Naive B cell (primary cell): ENCODE measurements around the gene RRBP1. TPM values are rescaled to one million over a fixed set of nuclear protein-coding genes. Genes with fewer than 3 reads are reported as not detected.

ENCODE experiments used
- ATAC-seq, 2 donors: fragments of 150-1000 bp; cut with Tn5 transposase; 2 replicates each; pipeline ENCODE4 v1.10.0; 2021; ENCODE audit warnings: low read depth in 2 of 2, mild to moderate bottlenecking in 2 of 2, moderate library complexity in 2 of 2
- DNase-seq: peaks from one replicate; pipeline ENCODE4 v3.0.0; 2022
- H3K27ac Mint-ChIP-seq, 6 donors: one replicate each; pipeline ENCODE4 v1.8.0; 2020 to 2022; ENCODE audit warnings: mild to moderate bottlenecking in 6 of 6, mixed read lengths in 6 of 6, moderate library complexity in 5 of 6, inconsistent platforms in 2 of 6
- H3K27me3 Mint-ChIP-seq, 3 donors: one replicate each; pipeline ENCODE4 v1.8.0; 2021 to 2022; ENCODE audit warnings: mixed read lengths in 3 of 3, mild to moderate bottlenecking in 1 of 3
- H3K36me3 Mint-ChIP-seq, 2 donors: one replicate each; pipeline ENCODE4 v1.8.0; 2020 to 2022; ENCODE audit warnings: mixed read lengths in 2 of 2, inconsistent platforms in 1 of 2, mild to moderate bottlenecking in 1 of 2
- H3K4me1 Mint-ChIP-seq, 3 donors: one replicate each; pipeline ENCODE4 v1.8.0; 2020 to 2022; ENCODE audit warnings: mixed read lengths in 3 of 3, inconsistent platforms in 1 of 3, mild to moderate bottlenecking in 1 of 3, moderate library complexity in 1 of 3
- H3K4me3 Mint-ChIP-seq, 8 donors: one replicate each; pipeline ENCODE4 v1.8.0; 2020 to 2022; ENCODE audit warnings: mild to moderate bottlenecking in 8 of 8, mixed read lengths in 8 of 8, moderate library complexity in 8 of 8, inconsistent platforms in 2 of 8
- H3K9me3 Mint-ChIP-seq, 7 donors: one replicate each; pipeline ENCODE4 v1.8.0; 2020 to 2022; ENCODE audit warnings: mixed read lengths in 7 of 7, mild to moderate bottlenecking in 5 of 7, inconsistent platforms in 2 of 7, moderate library complexity in 1 of 7
- polyA plus RNA-seq, 6 donors: library from polyadenylated mRNA; unstranded; fragments of 300-500 nt; fragmentation: Illumina TruSeq; gene quantifications; one replicate each; pipeline ENCODE4 v1.2.3, GENCODE V29; 2021; ENCODE audit warnings: low read depth in 6 of 6

Gene RRBP1
- polyA plus RNA-seq, 6 donors from 2014 or later: 1.00 to 12.2 (median 2.1) TPM

GRCh38 chr20:17651760-17652388, 30.2 kb downstream of the RRBP1 start:
- DNase-seq: no peak
- H3K4me1 Mint-ChIP-seq: peaks cover 7 to 29% (median 23%) of the 10 kb centered on the region in 3 donors
- no peaks in the 10 kb centered on the region for H3K9me3 Mint-ChIP-seq
- ATAC-seq: no peak
- no peak overlapping the region for H3K4me3 Mint-ChIP-seq
- H3K27me3 Mint-ChIP-seq: no peaks in the 10 kb centered on the region
- peaks cover 0 to 6% of the 10 kb centered on the region in 2 donors for H3K36me3 Mint-ChIP-seq
- H3K27ac Mint-ChIP-seq: peak overlapping the region in 1 of 6 donors; percentile 36

- Mint-ChIP-seq H3K4me3 (no peak overlapping the region), H3K4me1 (peaks cover 7 to 32% (median 23%) of the 10 kb centered on the region in 3 donors), H3K27me3 (no peaks in the 10 kb centered on the region), H3K36me3 (no peaks in the 10 kb centered on the region), H3K27ac (peak overlapping the region in 1 of 6 donors; percentile 24), H3K9me3 (no peaks in the 10 kb centered on the region)
- no peak for ATAC-seq
- DNase-seq: no peak
Measured at GRCh38 chr20:17651129-17651759, 30.8 kb downstream of the RRBP1 start.

GRCh38 chr20:17650301-17651128, 31.5 kb downstream of the RRBP1 start:
- ATAC-seq (peak; percentile 49 to 59), DNase-seq (peak; percentile 22)
- H3K36me3 Mint-ChIP-seq: no peaks in the 10 kb centered on the region
- H3K9me3 Mint-ChIP-seq: no peaks in the 10 kb centered on the region
- peak overlapping the region in 3 of 6 donors; percentile 32 to 81 (median 41) for H3K27ac Mint-ChIP-seq
- H3K27me3 Mint-ChIP-seq: no peaks in the 10 kb centered on the region
- H3K4me3 Mint-ChIP-seq: peak overlapping the region in 1 of 8 donors; percentile 15
- H3K4me1 Mint-ChIP-seq: peaks cover 6 to 32% (median 23%) of the 10 kb centered on the region in 3 donors

- H3K27ac Mint-ChIP-seq: peak overlapping the region in 4 of 6 donors; percentile 28 to 89 (median 38)
- ATAC-seq (peak; percentile 83 to 84), DNase-seq (peak; percentile 50)
- peak overlapping the region in 6 of 8 donors; percentile 18 to 82 (median 60) for H3K4me3 Mint-ChIP-seq
- H3K4me1 Mint-ChIP-seq: peaks cover 15 to 42% (median 23%) of the 10 kb centered on the region in 3 donors
- no peaks in the 10 kb centered on the region for H3K9me3 Mint-ChIP-seq
- no peaks in the 10 kb centered on the region for H3K27me3 Mint-ChIP-seq
- no peaks in the 10 kb centered on the region for H3K36me3 Mint-ChIP-seq
Measured at GRCh38 chr20:17648791-17649730, 33.0 kb downstream of the RRBP1 start.

DNA sequence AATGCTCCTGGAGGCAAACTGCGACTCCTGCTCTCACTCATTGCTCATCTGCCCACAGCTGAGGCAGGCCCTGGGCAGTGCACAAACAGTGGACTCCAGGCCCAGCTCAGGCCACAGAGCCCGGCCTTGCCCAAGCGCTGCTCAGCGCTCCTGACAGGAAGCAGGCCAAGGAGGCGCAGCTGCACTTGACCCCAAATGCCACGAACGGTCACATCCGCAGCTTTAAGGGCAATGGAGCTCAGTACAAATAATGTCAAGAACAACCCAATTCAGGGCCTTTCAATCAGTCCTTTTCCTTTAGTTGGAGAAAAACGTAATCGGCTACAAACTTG, 33.8 kb downstream of the RRBP1 start:
- DNase-seq (no peak), ATAC-seq (no peak)
- Mint-ChIP-seq H3K36me3 (no peaks in the 10 kb centered on the region), H3K9me3 (no peaks in the 10 kb centered on the region), H3K27me3 (no peaks in the 10 kb centered on the region), H3K4me3 (peak overlapping the region in 4 of 8 donors; percentile 18 to 68 (median 42)), H3K4me1 (peaks cover 18 to 50% (median 27%) of the 10 kb centered on the region in 3 donors), H3K27ac (peak overlapping the region in 2 of 6 donors; percentile 16 to 22)

DNA sequence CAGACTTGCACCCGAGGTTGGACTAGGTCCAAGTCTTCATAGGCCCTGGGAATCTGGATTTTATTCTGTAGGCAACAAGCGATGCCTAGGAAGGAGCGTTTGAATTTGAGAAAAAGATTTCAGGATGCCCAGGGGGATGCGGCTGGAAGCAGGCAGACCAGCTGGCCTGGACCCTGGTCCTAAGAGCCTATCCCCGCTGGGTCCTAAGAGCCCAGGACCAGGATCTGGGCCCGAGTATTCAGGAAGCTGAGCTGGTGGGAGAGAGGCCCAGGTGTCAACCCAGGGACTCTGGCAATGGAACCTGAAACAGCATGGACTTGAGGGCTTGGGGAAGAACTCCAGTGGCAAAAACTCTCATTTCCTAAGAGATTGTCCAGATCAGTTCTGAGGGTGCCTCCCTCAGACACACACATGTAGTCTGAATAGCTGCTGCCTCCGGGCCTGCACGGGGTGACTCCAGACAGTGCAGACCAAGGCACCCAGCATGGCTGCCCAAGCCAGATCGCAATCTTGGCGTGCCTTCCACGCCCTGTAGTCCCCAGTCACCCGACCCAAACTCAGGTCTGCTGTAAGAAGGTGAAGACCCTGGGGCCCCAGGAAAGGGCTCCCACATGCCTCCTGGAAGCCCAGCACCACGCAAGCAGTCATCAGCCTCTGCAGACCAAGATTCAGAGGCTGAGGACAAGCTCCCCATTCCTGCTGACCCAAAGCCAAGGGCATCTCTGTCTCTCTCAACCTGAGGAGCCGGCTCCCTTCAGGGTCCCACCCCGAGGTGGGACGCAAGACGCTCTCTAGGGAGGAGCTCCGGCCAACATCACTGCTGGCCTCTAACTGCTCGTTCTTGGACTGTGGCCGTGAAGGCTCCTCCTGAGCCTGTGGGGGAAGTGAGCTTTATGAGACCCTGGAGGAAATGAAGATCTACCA, 34.4 kb downstream of the RRBP1 start:
- ATAC-seq (no peak), DNase-seq (no peak)
- H3K4me3 Mint-ChIP-seq: peak overlapping the region in 3 of 8 donors; percentile 18 to 49 (median 47)
- H3K36me3 Mint-ChIP-seq: no peaks in the 10 kb centered on the region
- H3K4me1 Mint-ChIP-seq: peaks cover 18 to 50% (median 27%) of the 10 kb centered on the region in 3 donors
- peak overlapping the region in 4 of 6 donors; percentile 16 to 57 (median 50) for H3K27ac Mint-ChIP-seq
- no peaks in the 10 kb centered on the region for H3K9me3 Mint-ChIP-seq
- no peaks in the 10 kb centered on the region for H3K27me3 Mint-ChIP-seq

- H3K36me3 Mint-ChIP-seq: no peaks in the 10 kb centered on the region
- H3K9me3 Mint-ChIP-seq: no peaks in the 10 kb centered on the region
- ATAC-seq: no peak
- peak overlapping the region in 1 of 6 donors; percentile 26 for H3K27ac Mint-ChIP-seq
- H3K4me1 Mint-ChIP-seq: peaks cover 18 to 50% (median 27%) of the 10 kb centered on the region in 3 donors
- no peak overlapping the region for H3K4me3 Mint-ChIP-seq
- H3K27me3 Mint-ChIP-seq: no peaks in the 10 kb centered on the region
- no peak for DNase-seq
Measured at GRCh38 chr20:17646961-17647301, 35.1 kb downstream of the RRBP1 start.

- Mint-ChIP-seq H3K4me1 (peaks cover 18 to 50% (median 27%) of the 10 kb centered on the region in 3 donors), H3K27me3 (no peaks in the 10 kb centered on the region), H3K9me3 (no peaks in the 10 kb centered on the region), H3K36me3 (no peaks in the 10 kb centered on the region), H3K27ac (peak overlapping the region in 3 of 6 donors; percentile 26 to 72 (median 36)), H3K4me3 (no peak overlapping the region)
- DNase-seq: no peak
- no peak for ATAC-seq
Measured at GRCh38 chr20:17646209-17646960, 35.7 kb downstream of the RRBP1 start.

GRCh38 chr20:17645546-17646208, 36.4 kb downstream of the RRBP1 start:
- Mint-ChIP-seq H3K4me1 (peaks cover 18 to 50% (median 23%) of the 10 kb centered on the region in 3 donors), H3K27me3 (no peaks in the 10 kb centered on the region), H3K9me3 (no peaks in the 10 kb centered on the region), H3K4me3 (no peak overlapping the region), H3K27ac (peak overlapping the region in 1 of 6 donors; percentile 36), H3K36me3 (no peaks in the 10 kb centered on the region)
- DNase-seq (no peak), ATAC-seq (no peak)

- Mint-ChIP-seq H3K4me1 (peaks cover 18 to 44% (median 20%) of the 10 kb centered on the region in 3 donors), H3K36me3 (no peaks in the 10 kb centered on the region), H3K4me3 (no peak overlapping the region), H3K27me3 (no peaks in the 10 kb centered on the region), H3K27ac (peak overlapping the region in 2 of 6 donors; percentile 49), H3K9me3 (no peaks in the 10 kb centered on the region)
- DNase-seq (no peak), ATAC-seq (no peak)
Measured at GRCh38 chr20:17645010-17645409, 37.0 kb downstream of the RRBP1 start.

DNA sequence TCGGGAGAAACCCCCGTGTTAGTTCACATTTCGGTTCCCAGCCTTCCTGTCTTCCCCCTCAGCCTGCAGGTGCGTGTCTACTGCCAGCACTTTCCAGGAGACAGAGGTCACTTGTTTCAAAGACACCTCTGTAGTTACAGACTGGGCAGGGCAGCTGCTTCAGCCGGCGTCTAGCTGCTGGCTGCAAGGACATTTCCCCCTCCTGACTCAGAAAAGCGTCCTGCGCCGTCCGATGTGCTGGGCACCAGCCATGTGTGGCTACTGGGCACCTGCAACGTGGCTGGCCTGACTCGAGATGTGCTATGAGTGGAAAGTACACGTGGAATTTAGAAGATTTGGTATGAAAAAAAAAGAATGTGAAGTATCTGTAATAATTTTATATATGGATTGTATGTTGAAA, 37.6 kb downstream of the RRBP1 start:
- peak overlapping the region in 3 of 6 donors; percentile 39 to 84 (median 67) for H3K27ac Mint-ChIP-seq
- H3K27me3 Mint-ChIP-seq: no peaks in the 10 kb centered on the region
- peaks cover 15 to 44% (median 18%) of the 10 kb centered on the region in 3 donors for H3K4me1 Mint-ChIP-seq
- no peaks in the 10 kb centered on the region for H3K9me3 Mint-ChIP-seq
- H3K36me3 Mint-ChIP-seq: no peaks in the 10 kb centered on the region
- H3K4me3 Mint-ChIP-seq: no peak overlapping the region
- ATAC-seq (no peak), DNase-seq (no peak)
